Measurements from ENCODE around the gene TAS1R3. TPM values are rescaled to one million over a fixed set of nuclear protein-coding genes. Genes with fewer than 3 reads are reported as not detected.

TAS1R3 gene
- total RNA-seq, 1 donor from 2014 or later = 0.97 TPM

GRCh38 chr1:1304331-1305299, 26.5 kb upstream of the TAS1R3 start:
- Mint-ChIP-seq H3K4me1 (ENCODE audit: unreplicated experiment) (peaks cover 34% of the 10 kb centered on the region), H3K36me3 (ENCODE audit: unreplicated experiment) (no peaks in the 10 kb centered on the region), H3K27me3 (ENCODE audit: unreplicated experiment) (no peaks in the 10 kb centered on the region), H3K27ac (ENCODE audit: unreplicated experiment) (peak overlapping the region; percentile 71), H3K9me3 (ENCODE audit: unreplicated experiment) (no peaks in the 10 kb centered on the region), H3K4me3 (ENCODE audit: unreplicated experiment) (peak overlapping the region; percentile 75)
- TF ChIP-seq, protein P1, sequence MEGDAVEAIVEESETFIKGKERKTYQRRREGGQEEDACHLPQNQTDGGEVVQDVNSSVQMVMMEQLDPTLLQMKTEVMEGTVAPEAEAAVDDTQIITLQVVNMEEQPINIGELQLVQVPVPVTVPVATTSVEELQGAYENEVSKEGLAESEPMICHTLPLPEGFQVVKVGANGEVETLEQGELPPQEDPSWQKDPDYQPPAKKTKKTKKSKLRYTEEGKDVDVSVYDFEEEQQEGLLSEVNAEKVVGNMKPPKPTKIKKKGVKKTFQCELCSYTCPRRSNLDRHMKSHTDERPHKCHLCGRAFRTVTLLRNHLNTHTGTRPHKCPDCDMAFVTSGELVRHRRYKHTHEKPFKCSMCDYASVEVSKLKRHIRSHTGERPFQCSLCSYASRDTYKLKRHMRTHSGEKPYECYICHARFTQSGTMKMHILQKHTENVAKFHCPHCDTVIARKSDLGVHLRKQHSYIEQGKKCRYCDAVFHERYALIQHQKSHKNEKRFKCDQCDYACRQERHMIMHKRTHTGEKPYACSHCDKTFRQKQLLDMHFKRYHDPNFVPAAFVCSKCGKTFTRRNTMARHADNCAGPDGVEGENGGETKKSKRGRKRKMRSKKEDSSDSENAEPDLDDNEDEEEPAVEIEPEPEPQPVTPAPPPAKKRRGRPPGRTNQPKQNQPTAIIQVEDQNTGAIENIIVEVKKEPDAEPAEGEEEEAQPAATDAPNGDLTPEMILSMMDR (IDR thresholded peaks at IDR 0.05) = no peak
- DNase-seq (ENCODE audit: extremely low spot score, unreplicated experiment) = no peak

DNA sequence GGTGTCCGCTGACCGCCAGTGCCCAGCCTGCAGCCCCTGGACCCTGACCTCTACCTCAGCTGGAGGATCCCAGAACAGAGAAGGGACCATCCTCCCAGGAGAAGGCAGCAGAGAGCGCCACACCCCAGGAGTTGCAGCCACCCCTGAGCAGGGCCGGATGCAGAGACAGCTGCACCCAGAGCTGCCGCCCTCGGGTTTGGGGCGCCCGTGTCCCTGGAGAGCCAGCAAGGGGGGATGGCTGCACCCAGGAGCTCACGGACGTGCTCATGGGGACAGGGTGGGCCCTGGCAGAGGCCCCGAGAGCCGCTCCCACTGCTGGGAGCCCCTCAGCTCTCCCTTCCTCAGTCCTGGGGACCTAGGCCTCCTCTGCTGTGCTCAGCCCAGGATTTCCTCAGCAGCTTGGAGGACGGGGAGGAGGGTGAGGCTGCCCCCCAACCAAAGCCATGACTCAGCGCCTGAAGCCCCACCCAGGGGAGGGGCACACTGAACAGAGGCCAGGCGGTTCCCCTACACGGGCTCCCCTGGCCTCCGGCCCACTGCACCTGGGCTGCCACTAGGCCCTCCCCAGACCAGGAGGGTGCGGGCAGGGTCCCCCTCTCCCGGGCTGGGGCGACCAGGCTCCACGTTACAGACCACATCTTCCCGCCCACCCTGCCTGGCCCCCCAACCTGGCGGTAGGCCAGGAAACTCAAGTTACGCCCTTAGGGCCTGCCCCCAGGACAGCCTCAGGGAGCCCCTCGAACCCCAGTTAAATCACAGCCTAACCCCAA, 25.6 kb upstream of the TAS1R3 start:
- TF ChIP-seq, protein P1 (IDR thresholded peaks at IDR 0.05) = peak; percentile 10
- H3K36me3 Mint-ChIP-seq (ENCODE audit: unreplicated experiment) = no peaks in the 10 kb centered on the region
- H3K4me1 Mint-ChIP-seq (ENCODE audit: unreplicated experiment) = peaks cover 35% of the 10 kb centered on the region
- H3K4me3 Mint-ChIP-seq (ENCODE audit: unreplicated experiment) = peak overlapping the region; percentile 75
- no peaks in the 10 kb centered on the region for H3K9me3 Mint-ChIP-seq (ENCODE audit: unreplicated experiment)
- no peaks in the 10 kb centered on the region for H3K27me3 Mint-ChIP-seq (ENCODE audit: unreplicated experiment)
- DNase-seq (ENCODE audit: extremely low spot score, unreplicated experiment) = no peak
- H3K27ac Mint-ChIP-seq (ENCODE audit: unreplicated experiment) = peak overlapping the region; percentile 82

DNA sequence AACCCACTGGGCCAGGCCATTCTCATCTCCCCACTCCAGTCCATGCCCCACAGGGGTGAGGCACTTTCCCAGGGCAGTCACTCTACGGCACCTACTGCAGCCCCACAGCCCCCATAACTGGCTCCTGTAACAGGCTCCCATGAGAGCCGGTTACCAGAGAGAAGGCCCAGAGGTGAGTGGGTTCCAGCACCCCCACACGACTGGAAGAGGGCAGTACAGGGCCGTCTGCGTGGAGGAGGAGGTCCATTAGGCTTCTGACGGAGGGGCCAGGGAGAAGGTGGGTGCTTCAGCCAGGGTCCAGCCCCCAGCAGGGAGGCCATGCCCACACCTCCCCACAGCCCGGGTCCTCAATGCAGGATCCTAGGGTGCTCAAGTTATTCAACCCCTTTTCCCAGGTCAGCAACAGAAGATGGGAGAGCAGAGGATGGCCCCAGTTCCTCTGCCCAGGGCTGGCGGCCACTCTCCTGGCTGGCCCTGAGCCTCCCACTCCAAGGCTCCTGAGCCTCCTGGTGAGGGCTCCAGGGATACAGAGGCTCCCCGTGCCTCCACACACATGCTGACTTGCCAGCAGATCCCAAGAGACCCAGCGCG, 24.9 kb upstream of the TAS1R3 start:
- no peak for DNase-seq (ENCODE audit: extremely low spot score, unreplicated experiment)
- no peaks in the 10 kb centered on the region for H3K27me3 Mint-ChIP-seq (ENCODE audit: unreplicated experiment)
- H3K4me3 Mint-ChIP-seq (ENCODE audit: unreplicated experiment) = peak overlapping the region; percentile 75
- H3K4me1 Mint-ChIP-seq (ENCODE audit: unreplicated experiment) = peaks cover 35% of the 10 kb centered on the region
- H3K36me3 Mint-ChIP-seq (ENCODE audit: unreplicated experiment) = peaks cover 2% of the 10 kb centered on the region
- H3K27ac Mint-ChIP-seq (ENCODE audit: unreplicated experiment) = peak overlapping the region; percentile 82
- TF ChIP-seq, protein P1 (IDR thresholded peaks at IDR 0.05) = peak; percentile 28
- H3K9me3 Mint-ChIP-seq (ENCODE audit: unreplicated experiment) = no peaks in the 10 kb centered on the region

DNA sequence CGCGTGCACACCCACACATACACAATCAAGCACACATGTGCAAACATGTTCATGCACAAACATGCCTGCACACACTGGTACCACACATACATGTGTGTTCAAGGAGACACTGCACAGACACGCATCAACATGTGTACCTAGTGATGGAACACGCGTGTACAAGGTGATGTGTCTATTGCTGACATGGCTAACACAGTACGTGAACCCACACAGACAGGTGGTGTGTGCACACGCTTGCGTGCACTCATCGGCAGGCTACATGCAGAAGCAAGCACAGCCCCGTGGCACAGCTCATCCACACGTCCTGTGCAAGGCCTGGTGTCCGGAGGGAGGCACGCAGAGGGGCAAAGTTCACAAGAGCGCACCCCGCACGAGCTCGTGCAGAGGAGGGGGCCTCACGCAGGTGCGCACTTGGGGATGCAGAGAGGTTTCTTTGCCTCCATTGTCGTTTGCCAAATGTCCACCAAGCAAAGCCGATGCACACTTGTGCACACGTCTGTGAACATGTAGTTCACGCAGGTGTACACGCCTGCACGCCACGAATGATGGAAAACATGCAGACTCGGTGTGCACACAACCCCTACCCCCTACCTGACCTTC, 24.3 kb upstream of the TAS1R3 start:
- no peak for DNase-seq (ENCODE audit: extremely low spot score, unreplicated experiment)
- Mint-ChIP-seq H3K27ac (ENCODE audit: unreplicated experiment) (peak overlapping the region; percentile 82), H3K36me3 (ENCODE audit: unreplicated experiment) (peaks cover 2% of the 10 kb centered on the region), H3K4me3 (ENCODE audit: unreplicated experiment) (peak overlapping the region; percentile 75), H3K27me3 (ENCODE audit: unreplicated experiment) (no peaks in the 10 kb centered on the region), H3K9me3 (ENCODE audit: unreplicated experiment) (no peaks in the 10 kb centered on the region), H3K4me1 (ENCODE audit: unreplicated experiment) (peaks cover 35% of the 10 kb centered on the region)
- TF ChIP-seq, protein P1 (IDR thresholded peaks at IDR 0.05) = no peak

Measured in osteocyte (in vitro differentiated cells).